Measurements from ENCODE around the gene MLNR.

Gene MLNR

DNA sequence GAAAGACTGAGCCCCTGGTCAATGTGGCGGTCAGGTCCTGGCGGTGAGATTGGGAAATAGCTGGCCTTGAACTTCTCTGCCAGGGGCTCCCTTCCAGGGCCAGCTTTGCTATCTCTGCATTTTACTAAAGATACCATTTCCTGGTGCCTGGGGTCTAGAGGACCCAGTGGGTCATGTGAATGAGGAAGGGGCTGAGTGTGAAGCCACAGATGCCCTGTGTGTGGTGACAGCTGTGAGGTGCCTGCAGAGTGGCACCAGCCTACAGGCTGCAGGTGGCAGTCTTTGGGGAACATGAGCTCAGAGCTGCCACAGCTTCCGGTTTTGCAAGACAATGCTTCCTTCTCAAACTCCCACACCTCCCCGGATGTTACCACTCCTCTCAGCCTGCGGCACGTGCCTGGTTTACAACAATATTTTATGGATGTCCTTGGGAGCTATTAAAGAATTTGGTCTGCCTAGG is 5.2 kb upstream of the MLNR start:
- H3K4me3 ChIP-seq (ENCODE audit: low read depth, low read length): no peak overlapping the region
- TF ChIP-seq CTCF (conservative IDR thresholded peaks at IDR 0.05; ENCODE audit: low read depth, low read length): peak; percentile 1
- DNase-seq (ENCODE audit: low read depth): peak; percentile 22

DNA sequence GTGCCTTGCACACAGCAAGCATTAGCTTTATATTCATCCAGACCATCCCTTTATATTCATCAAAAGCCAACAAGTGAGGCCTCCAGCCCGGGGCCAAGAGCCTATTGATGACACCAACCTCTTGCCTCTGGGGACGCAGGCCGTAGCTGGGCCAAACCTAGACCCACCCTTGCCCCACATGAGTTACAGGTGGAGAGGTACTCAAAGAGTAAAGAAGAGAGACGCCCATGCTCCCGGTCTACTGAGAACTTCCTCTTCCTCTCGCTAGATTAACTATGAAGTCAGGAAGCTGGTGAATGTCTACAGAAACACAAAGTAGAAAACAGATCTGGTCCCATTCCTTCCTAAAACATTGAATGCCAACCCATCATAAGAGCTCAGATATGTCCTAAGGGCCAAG is 3.8 kb upstream of the MLNR start:
- H3K4me3 ChIP-seq (ENCODE audit: low read depth, low read length): no peak overlapping the region
- DNase-seq (ENCODE audit: low read depth): no peak
- TF ChIP-seq CTCF (conservative IDR thresholded peaks at IDR 0.05; ENCODE audit: low read depth, low read length): no peak

GRCh38 chr13:49217962-49218492 is 2.1 kb upstream of the MLNR start:
- no peak overlapping the region for H3K4me3 ChIP-seq (ENCODE audit: low read depth, low read length)
- DNase-seq (ENCODE audit: low read depth): no peak
- TF ChIP-seq CTCF (conservative IDR thresholded peaks at IDR 0.05; ENCODE audit: low read depth, low read length): no peak

- DNase-seq (ENCODE audit: low read depth): peak; percentile 29
- TF ChIP-seq CTCF (conservative IDR thresholded peaks at IDR 0.05; ENCODE audit: low read depth, low read length): no peak
- H3K4me3 ChIP-seq (ENCODE audit: low read depth, low read length): no peak overlapping the region
These were observed 1.6 kb upstream of the MLNR start for GRCh38 chr13:49218493-49219051.

- no peak for TF ChIP-seq CTCF (conservative IDR thresholded peaks at IDR 0.05; ENCODE audit: low read depth, low read length)
- H3K4me3 ChIP-seq (ENCODE audit: low read depth, low read length): peak overlapping the region; percentile 18
- peak; percentile 15 for DNase-seq (ENCODE audit: low read depth)
These were observed 497 bp upstream of the MLNR start for GRCh38 chr13:49219647-49220035.

- no peak for TF ChIP-seq CTCF (conservative IDR thresholded peaks at IDR 0.05; ENCODE audit: low read depth, low read length)
- peak overlapping the region; percentile 5 for H3K4me3 ChIP-seq (ENCODE audit: low read depth, low read length)
- peak; percentile 18 for DNase-seq (ENCODE audit: low read depth)
These were observed 885 bp downstream of the MLNR start for GRCh38 chr13:49220856-49221589.
